CD4-positive, CD25-positive, alpha-beta regulatory T cell (primary cell): ENCODE results near the gene RAB9B. TPM values are rescaled to one million over a fixed set of nuclear protein-coding genes. Genes with fewer than 3 reads are reported as not detected.

ENCODE experiments used
- ATAC-seq, 2 donors: fragments of 150-1000 bp; cut with Tn5 transposase; one replicate each; pipeline ENCODE4 v1.10.0; 2021; ENCODE audit warnings: low read depth in 2 of 2, moderate number of reproducible peaks in 2 of 2, moderate library complexity in 1 of 2
- DNase-seq, 3 donors: peaks; one replicate each; pipeline versions ENCODE4 v3.0.0 to v3.0.0-alpha.2; 2012 to 2022; ENCODE audit warnings: mixed read lengths in 1 of 3
- H3K27ac ChIP-seq: one replicate; pipeline ENCODE4 v1.7.0; 2013; ENCODE audit warnings: mild to moderate bottlenecking, low read length; ENCODE audit not compliant: insufficient read depth, poor library complexity, severe bottlenecking
- H3K27me3 ChIP-seq: one replicate; pipeline ENCODE4 v1.7.0; 2013; ENCODE audit warnings: low read length; ENCODE audit not compliant: control insufficient read depth, insufficient read depth
- H3K36me3 ChIP-seq: one replicate; pipeline ENCODE4 v1.7.0; 2013; ENCODE audit warnings: mild to moderate bottlenecking, low read length, moderate library complexity; ENCODE audit not compliant: control insufficient read depth, insufficient read depth
- H3K4me1 ChIP-seq: 2 replicates; pipeline ENCODE4 v1.7.0; 2013; ENCODE audit warnings: mild to moderate bottlenecking, low read length; ENCODE audit not compliant: insufficient read depth, control insufficient read depth, poor library complexity, severe bottlenecking
- H3K4me3 ChIP-seq: one replicate; pipeline ENCODE4 v1.7.0; 2013; ENCODE audit warnings: low read depth, mild to moderate bottlenecking, low read length, moderate library complexity
- H3K9me3 ChIP-seq, 2 experiments: 1 replicate in 1 of 2; 2 replicates in 1 of 2; pipeline ENCODE4 v1.7.0; 2013; ENCODE audit warnings: low read length in 2 of 2, mild to moderate bottlenecking in 1 of 2, moderate library complexity in 1 of 2; ENCODE audit not compliant: control insufficient read depth in 2 of 2
- H3K27ac Mint-ChIP-seq, 3 donors: one replicate each; pipeline ENCODE4 v1.8.0; 2020 to 2022; ENCODE audit warnings: mild to moderate bottlenecking in 3 of 3, mixed read lengths in 3 of 3, moderate library complexity in 2 of 3
- H3K27me3 Mint-ChIP-seq: one replicate; pipeline ENCODE4 v1.8.0; 2022; ENCODE audit warnings: mild to moderate bottlenecking, mixed read lengths
- H3K36me3 Mint-ChIP-seq: one replicate; pipeline ENCODE4 v1.8.0; 2020; ENCODE audit warnings: mixed read lengths
- H3K4me1 Mint-ChIP-seq, 4 donors: one replicate each; pipeline ENCODE4 v1.8.0; 2020 to 2022; ENCODE audit warnings: mixed read lengths in 4 of 4, mild to moderate bottlenecking in 1 of 4
- H3K4me3 Mint-ChIP-seq, 4 donors: one replicate each; pipeline ENCODE4 v1.8.0; 2020 to 2022; ENCODE audit warnings: mild to moderate bottlenecking in 4 of 4, mixed read lengths in 4 of 4, moderate library complexity in 3 of 4
- H3K9me3 Mint-ChIP-seq, 7 donors: one replicate each; pipeline ENCODE4 v1.8.0; 2020 to 2022; ENCODE audit warnings: mixed read lengths in 7 of 7, mild to moderate bottlenecking in 3 of 7, moderate library complexity in 2 of 7
- polyA plus RNA-seq, 4 donors: library from polyadenylated mRNA; unstranded; fragments of 300-500 nt; fragmentation: Illumina TruSeq; gene quantifications; one replicate each; pipeline ENCODE4 v1.2.3, GENCODE V29; 2021
- total RNA-seq: library from RNA; stranded (reverse); gene quantifications from one replicate; pipeline ENCODE4 v1.2.3, GENCODE V29; 2022

RAB9B gene
- total and polyA plus RNA-seq, 5 donors from 2014 or later, result 0.05 to 0.22 (median 0.14) TPM; not detected in 1

- Mint-ChIP-seq H3K27ac (no peak overlapping the region), H3K9me3 (no peaks in the 10 kb centered on the region), H3K4me3 (no peak overlapping the region), H3K27me3 (peaks cover 4% of the 10 kb centered on the region), H3K4me1 (no peaks in the 10 kb centered on the region), H3K36me3 (no peaks in the 10 kb centered on the region)
- H3K27ac ChIP-seq, result no peak overlapping the region
- H3K4me3 ChIP-seq, result no peak overlapping the region
- H3K9me3 ChIP-seq, result no peaks in the 10 kb centered on the region
- no peaks in the 10 kb centered on the region for H3K27me3 ChIP-seq
- H3K36me3 ChIP-seq, result no peaks in the 10 kb centered on the region
- no peak for DNase-seq
- ATAC-seq, result no peak
- H3K4me1 ChIP-seq, result no peaks in the 10 kb centered on the region
Measured at GRCh38 chrX:103806862-103807474, 25.1 kb downstream of the RAB9B start.

- Histone ChIP-seq H3K36me3 (no peaks in the 10 kb centered on the region), H3K9me3 (no peaks in the 10 kb centered on the region), H3K27ac (no peak overlapping the region), H3K4me3 (no peak overlapping the region), H3K4me1 (no peaks in the 10 kb centered on the region), H3K27me3 (no peaks in the 10 kb centered on the region)
- no peaks in the 10 kb centered on the region for H3K4me1 Mint-ChIP-seq
- no peak overlapping the region for H3K4me3 Mint-ChIP-seq
- H3K27me3 Mint-ChIP-seq, result peaks cover 11% of the 10 kb centered on the region
- no peak overlapping the region for H3K27ac Mint-ChIP-seq
- DNase-seq, result no peak
- no peaks in the 10 kb centered on the region for H3K36me3 Mint-ChIP-seq
- H3K9me3 Mint-ChIP-seq, result peaks cover 0 to 2% (median 0%) of the 10 kb centered on the region in 7 donors
- no peak for ATAC-seq
Measured at GRCh38 chrX:103805860-103806259, 26.2 kb downstream of the RAB9B start.

GRCh38 chrX:103800318-103800717 lies 31.7 kb downstream of the RAB9B start:
- Mint-ChIP-seq H3K27ac (no peak overlapping the region), H3K9me3 (peaks cover 0 to 2% (median 0%) of the 10 kb centered on the region in 7 donors), H3K4me1 (no peaks in the 10 kb centered on the region), H3K36me3 (no peaks in the 10 kb centered on the region), H3K4me3 (no peak overlapping the region), H3K27me3 (peaks cover 9% of the 10 kb centered on the region)
- H3K9me3 ChIP-seq, result no peaks in the 10 kb centered on the region
- no peak for ATAC-seq
- H3K4me3 ChIP-seq, result no peak overlapping the region
- no peaks in the 10 kb centered on the region for H3K4me1 ChIP-seq
- no peaks in the 10 kb centered on the region for H3K36me3 ChIP-seq
- H3K27ac ChIP-seq, result no peak overlapping the region
- H3K27me3 ChIP-seq, result no peaks in the 10 kb centered on the region
- no peak for DNase-seq

- ATAC-seq (no peak), DNase-seq (no peak)
- no peaks in the 10 kb centered on the region for H3K4me1 Mint-ChIP-seq
- no peaks in the 10 kb centered on the region for H3K36me3 Mint-ChIP-seq
- no peak overlapping the region for H3K4me3 Mint-ChIP-seq
- Histone ChIP-seq H3K9me3 (no peaks in the 10 kb centered on the region), H3K36me3 (no peaks in the 10 kb centered on the region), H3K27ac (no peak overlapping the region), H3K4me3 (no peak overlapping the region), H3K27me3 (no peaks in the 10 kb centered on the region), H3K4me1 (no peaks in the 10 kb centered on the region)
- peaks cover 9% of the 10 kb centered on the region for H3K27me3 Mint-ChIP-seq
- H3K27ac Mint-ChIP-seq, result no peak overlapping the region
- H3K9me3 Mint-ChIP-seq, result peaks cover 0 to 2% (median 0%) of the 10 kb centered on the region in 7 donors
Measured at GRCh38 chrX:103797691-103798090, 34.4 kb downstream of the RAB9B start.

- Histone ChIP-seq H3K36me3 (no peaks in the 10 kb centered on the region), H3K4me3 (no peak overlapping the region), H3K9me3 (no peaks in the 10 kb centered on the region), H3K4me1 (no peaks in the 10 kb centered on the region), H3K27me3 (no peaks in the 10 kb centered on the region), H3K27ac (no peak overlapping the region)
- Mint-ChIP-seq H3K4me1 (no peaks in the 10 kb centered on the region), H3K27me3 (no peaks in the 10 kb centered on the region), H3K27ac (no peak overlapping the region), H3K36me3 (no peaks in the 10 kb centered on the region), H3K9me3 (no peaks in the 10 kb centered on the region), H3K4me3 (no peak overlapping the region)
- DNase-seq, result no peak
- no peak for ATAC-seq
Measured at GRCh38 chrX:103794119-103794518, 37.9 kb downstream of the RAB9B start.

GRCh38 chrX:103793545-103793940 lies 38.5 kb downstream of the RAB9B start:
- Mint-ChIP-seq H3K27me3 (no peaks in the 10 kb centered on the region), H3K36me3 (no peaks in the 10 kb centered on the region), H3K4me1 (no peaks in the 10 kb centered on the region), H3K9me3 (no peaks in the 10 kb centered on the region), H3K4me3 (no peak overlapping the region), H3K27ac (no peak overlapping the region)
- Histone ChIP-seq H3K4me3 (no peak overlapping the region), H3K27ac (no peak overlapping the region), H3K27me3 (no peaks in the 10 kb centered on the region), H3K36me3 (no peaks in the 10 kb centered on the region), H3K4me1 (no peaks in the 10 kb centered on the region), H3K9me3 (no peaks in the 10 kb centered on the region)
- DNase-seq (no peak), ATAC-seq (no peak)

- no peaks in the 10 kb centered on the region for H3K4me1 ChIP-seq
- DNase-seq, result no peak
- Mint-ChIP-seq H3K9me3 (no peaks in the 10 kb centered on the region), H3K4me3 (no peak overlapping the region), H3K4me1 (no peaks in the 10 kb centered on the region), H3K27ac (no peak overlapping the region), H3K27me3 (no peaks in the 10 kb centered on the region), H3K36me3 (no peaks in the 10 kb centered on the region)
- no peak overlapping the region for H3K4me3 ChIP-seq
- ATAC-seq, result no peak
- H3K36me3 ChIP-seq, result no peaks in the 10 kb centered on the region
- H3K27ac ChIP-seq, result no peak overlapping the region
- no peaks in the 10 kb centered on the region for H3K9me3 ChIP-seq
- no peaks in the 10 kb centered on the region for H3K27me3 ChIP-seq
Measured at GRCh38 chrX:103792916-103793544, 39.0 kb downstream of the RAB9B start.

- Mint-ChIP-seq H3K27me3 (peaks cover 4% of the 10 kb centered on the region), H3K27ac (no peak overlapping the region), H3K9me3 (no peaks in the 10 kb centered on the region), H3K4me3 (no peak overlapping the region), H3K4me1 (no peaks in the 10 kb centered on the region), H3K36me3 (no peaks in the 10 kb centered on the region)
- ATAC-seq (no peak), DNase-seq (no peak)
- no peaks in the 10 kb centered on the region for H3K27me3 ChIP-seq
- no peaks in the 10 kb centered on the region for H3K4me1 ChIP-seq
- H3K36me3 ChIP-seq, result no peaks in the 10 kb centered on the region
- no peak overlapping the region for H3K4me3 ChIP-seq
- H3K27ac ChIP-seq, result no peak overlapping the region
- no peaks in the 10 kb centered on the region for H3K9me3 ChIP-seq
Measured at GRCh38 chrX:103791826-103792485, 40.1 kb downstream of the RAB9B start.
